ENCODE data around the gene SCN4B. TPM values are rescaled to one million over a fixed set of nuclear protein-coding genes. Genes with fewer than 3 reads are reported as not detected.
A peak's percentile ranks its signal among the peaks of the same experiment; 100 is the strongest.

Gene SCN4B
- total and polyA plus RNA-seq, 7 experiments from 2014 or later: 0.19 TPM; not detected in 6

DNA sequence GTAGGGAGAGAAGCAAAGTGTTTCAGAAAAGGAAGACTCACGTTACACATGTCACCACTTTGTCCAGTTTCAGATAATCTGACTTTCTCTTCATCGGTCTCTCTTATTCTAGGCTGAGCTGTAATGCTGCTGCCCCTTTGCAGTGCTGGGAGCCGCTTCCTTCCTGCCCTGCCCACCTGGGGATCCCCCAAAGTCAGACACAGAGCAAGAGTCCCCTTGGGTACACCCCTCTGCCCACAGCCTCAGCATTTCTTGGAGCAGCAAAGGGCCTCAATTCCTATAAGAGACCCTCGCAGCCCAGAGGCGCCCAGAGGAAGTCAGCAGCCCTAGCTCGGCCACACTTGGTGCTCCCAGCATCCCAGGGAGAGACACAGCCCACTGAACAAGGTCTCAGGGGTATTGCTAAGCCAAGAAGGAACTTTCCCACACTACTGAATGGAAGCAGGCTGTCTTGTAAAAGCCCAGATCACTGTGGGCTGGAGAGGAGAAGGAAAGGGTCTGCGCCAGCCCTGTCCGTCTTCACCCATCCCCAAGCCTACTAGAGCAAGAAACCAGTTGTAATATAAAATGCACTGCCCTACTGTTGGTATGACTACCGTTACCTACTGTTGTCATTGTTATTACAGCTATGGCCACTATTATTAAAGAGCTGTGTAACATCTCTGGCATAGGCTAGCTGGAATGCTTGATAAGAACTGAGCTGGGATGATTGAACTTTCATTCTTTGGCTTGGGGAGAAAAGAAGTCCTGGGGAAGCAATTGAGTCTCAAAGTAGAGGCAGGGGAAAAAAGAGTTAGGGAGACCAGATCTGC, 34.6 kb downstream of the SCN4B start:
- intact Hi-C loops (cut with micrococcal nuclease): no loop called here
- Histone ChIP-seq H3K4me3 (ENCODE audit: low read length) (no peak overlapping the region), H3K27me3 (ENCODE audit: control insufficient read depth in 2 of 2, insufficient read depth in 2 of 2, low read length in 2 of 2) (no peaks in the 10 kb centered on the region), H3K27ac (ENCODE audit: low read depth, low read length) (no peak overlapping the region), H3K36me3 (ENCODE audit: control insufficient read depth in 2 of 3, insufficient read depth in 3 of 3, low read length in 3 of 3) (no peaks in the 10 kb centered on the region), H3K9me3 (ENCODE audit: control insufficient read depth in 2 of 3, low read length in 3 of 3) (no peaks in the 10 kb centered on the region), H3K4me1 (ENCODE audit: control insufficient read depth in 2 of 2, insufficient read depth in 2 of 2, low read length in 2 of 2) (no peaks in the 10 kb centered on the region)
- Mint-ChIP-seq H3K27me3 (peaks cover 10 to 34% (median 13%) of the 10 kb centered on the region in 5 donors), H3K9me3 (peaks cover 0 to 5% (median 0%) of the 10 kb centered on the region in 11 donors), H3K4me3 (peak overlapping the region in 1 of 10 donors; percentile 15), H3K27ac (no peak overlapping the region), H3K36me3 (peaks cover 0 to 7% (median 0%) of the 10 kb centered on the region in 5 donors), H3K4me1 (peaks cover 0 to 25% (median 0%) of the 10 kb centered on the region in 7 donors)
- ATAC-seq: no peak
- POLR2A ChIA-PET: no interaction called here
- CTCF ChIA-PET: no interaction called here
- DNase-seq: no peak

DNA sequence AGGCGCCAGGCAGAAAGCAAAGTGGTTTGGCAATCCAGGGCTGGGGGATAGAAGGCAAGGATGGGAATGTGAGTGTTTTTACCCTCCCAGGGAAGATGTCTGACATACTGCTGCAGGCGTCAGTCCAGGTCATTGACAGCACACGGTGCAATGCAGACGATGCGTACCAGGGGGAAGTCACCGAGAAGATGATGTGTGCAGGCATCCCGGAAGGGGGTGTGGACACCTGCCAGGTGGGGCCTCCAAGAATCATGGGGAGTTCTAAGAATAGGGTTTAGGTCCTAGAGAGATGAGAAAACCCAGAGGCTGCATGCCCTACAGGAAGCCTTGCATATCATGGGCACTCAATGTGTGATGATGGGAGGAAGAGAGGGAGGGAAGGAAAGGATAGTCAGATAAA, 37.6 kb downstream of the SCN4B start:
- no peak for DNase-seq
- Histone ChIP-seq H3K4me3 (ENCODE audit: low read length) (no peak overlapping the region), H3K9me3 (ENCODE audit: control insufficient read depth in 2 of 3, low read length in 3 of 3) (no peaks in the 10 kb centered on the region), H3K4me1 (ENCODE audit: control insufficient read depth in 2 of 2, insufficient read depth in 2 of 2, low read length in 2 of 2) (no peaks in the 10 kb centered on the region), H3K27me3 (ENCODE audit: control insufficient read depth in 2 of 2, insufficient read depth in 2 of 2, low read length in 2 of 2) (no peaks in the 10 kb centered on the region), H3K36me3 (ENCODE audit: control insufficient read depth in 2 of 3, insufficient read depth in 3 of 3, low read length in 3 of 3) (no peaks in the 10 kb centered on the region), H3K27ac (ENCODE audit: low read depth, low read length) (no peak overlapping the region)
- Mint-ChIP-seq H3K4me1 (peaks cover 0 to 25% (median 0%) of the 10 kb centered on the region in 7 donors), H3K9me3 (peaks cover 0 to 1% (median 0%) of the 10 kb centered on the region in 11 donors), H3K27ac (no peak overlapping the region), H3K4me3 (no peak overlapping the region), H3K36me3 (no peaks in the 10 kb centered on the region), H3K27me3 (peaks cover 5 to 30% (median 17%) of the 10 kb centered on the region in 5 donors)
- intact Hi-C loops (cut with micrococcal nuclease): no loop called here
- no peak for ATAC-seq
- CTCF ChIA-PET: no interaction called here
- POLR2A ChIA-PET: no interaction called here

DNA sequence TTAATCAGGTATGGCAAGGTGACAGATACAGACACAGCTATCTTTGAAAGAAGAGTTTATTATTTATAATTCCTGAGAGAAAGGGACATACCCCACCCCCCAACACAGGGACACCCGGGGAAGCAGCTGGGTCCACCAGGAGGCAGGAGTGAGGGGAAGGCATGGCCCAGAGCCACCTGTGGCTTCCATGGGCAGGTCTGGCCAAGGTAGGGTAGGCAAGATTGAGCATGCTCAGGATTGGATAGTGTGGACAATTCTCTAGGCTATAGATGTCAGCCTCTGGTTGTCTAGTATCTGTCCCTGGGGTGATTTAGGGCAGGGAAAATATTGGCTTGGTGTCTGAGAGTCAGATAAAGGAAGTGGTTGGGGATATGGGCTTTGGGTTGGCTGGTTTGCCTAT, 38.4 kb downstream of the SCN4B start:
- no peaks in the 10 kb centered on the region for H3K4me1 ChIP-seq (ENCODE audit: control insufficient read depth in 2 of 2, insufficient read depth in 2 of 2, low read length in 2 of 2)
- intact Hi-C loops (cut with micrococcal nuclease): no loop called here
- H3K27me3 Mint-ChIP-seq: peaks cover 5 to 30% (median 17%) of the 10 kb centered on the region in 5 donors
- ChIA-PET POLR2A (no interaction called here), CTCF (interaction anchor here (0.6 to 0.7 kb wide), 2 partner anchors 34 to 165 kb away, joined by 3 to 5 read pairs; no protein-coding TSS in a partner anchor)
- peaks cover 0 to 1% (median 0%) of the 10 kb centered on the region in 11 donors for H3K9me3 Mint-ChIP-seq
- no peak overlapping the region for H3K4me3 ChIP-seq (ENCODE audit: low read length)
- no peak overlapping the region for H3K4me3 Mint-ChIP-seq
- H3K4me1 Mint-ChIP-seq: peaks cover 0 to 25% (median 0%) of the 10 kb centered on the region in 7 donors
- no peaks in the 10 kb centered on the region for H3K27me3 ChIP-seq (ENCODE audit: control insufficient read depth in 2 of 2, insufficient read depth in 2 of 2, low read length in 2 of 2)
- no peaks in the 10 kb centered on the region for H3K9me3 ChIP-seq (ENCODE audit: control insufficient read depth in 2 of 3, low read length in 3 of 3)
- no peaks in the 10 kb centered on the region for H3K36me3 ChIP-seq (ENCODE audit: control insufficient read depth in 2 of 3, insufficient read depth in 3 of 3, low read length in 3 of 3)
- no peak overlapping the region for H3K27ac ChIP-seq (ENCODE audit: low read depth, low read length)
- no peak for ATAC-seq
- no peak for DNase-seq
- no peaks in the 10 kb centered on the region for H3K36me3 Mint-ChIP-seq
- no peak overlapping the region for H3K27ac Mint-ChIP-seq

DNA sequence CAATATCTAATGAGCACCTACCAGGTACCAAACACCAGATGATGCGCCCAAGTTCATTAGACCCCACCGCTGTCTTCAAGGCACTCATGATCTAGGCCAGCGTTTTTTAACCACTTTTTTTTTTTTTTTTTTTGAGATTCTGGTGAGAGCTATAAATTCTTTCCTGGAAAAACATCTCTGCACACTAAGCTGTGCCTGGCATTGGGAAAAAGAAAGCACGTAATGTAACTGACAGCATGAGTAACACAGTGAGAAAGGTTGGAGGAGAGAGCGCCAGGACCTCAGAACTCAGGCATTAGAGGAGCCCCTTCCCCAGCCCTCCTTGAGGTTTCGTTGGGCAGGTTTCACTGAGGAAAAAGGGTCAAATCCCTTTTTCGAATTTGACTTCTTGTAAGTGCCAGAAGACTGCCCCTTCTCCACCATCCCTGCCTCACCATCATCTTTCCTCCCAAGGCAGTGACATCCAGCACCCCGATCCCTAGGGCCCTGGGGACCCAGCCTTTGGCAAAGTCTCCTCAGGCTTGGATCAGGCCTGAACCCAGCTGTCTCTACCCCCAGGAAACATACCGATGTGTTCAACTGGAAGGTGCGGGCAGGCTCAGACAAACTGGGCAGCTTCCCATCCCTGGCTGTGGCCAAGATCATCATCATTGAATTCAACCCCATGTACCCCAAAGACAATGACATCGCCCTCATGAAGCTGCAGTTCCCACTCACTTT, 39.8 kb downstream of the SCN4B start:
- H3K4me3 Mint-ChIP-seq: no peak overlapping the region
- H3K27ac ChIP-seq (ENCODE audit: low read depth, low read length): no peak overlapping the region
- H3K36me3 Mint-ChIP-seq: no peaks in the 10 kb centered on the region
- H3K36me3 ChIP-seq (ENCODE audit: control insufficient read depth in 2 of 3, insufficient read depth in 3 of 3, low read length in 3 of 3): no peaks in the 10 kb centered on the region
- no peaks in the 10 kb centered on the region for H3K4me1 ChIP-seq (ENCODE audit: control insufficient read depth in 2 of 2, insufficient read depth in 2 of 2, low read length in 2 of 2)
- no peaks in the 10 kb centered on the region for H3K9me3 Mint-ChIP-seq
- ATAC-seq (no peak), DNase-seq (no peak)
- ChIA-PET POLR2A (no interaction called here), CTCF (interaction anchor here (1.1 kb wide), 1 partner anchor 12 kb away, joined by 3 read pairs; no protein-coding TSS in a partner anchor)
- no peaks in the 10 kb centered on the region for H3K27me3 ChIP-seq (ENCODE audit: control insufficient read depth in 2 of 2, insufficient read depth in 2 of 2, low read length in 2 of 2)
- no peak overlapping the region for H3K27ac Mint-ChIP-seq
- intact Hi-C loops (cut with micrococcal nuclease): no loop called here
- H3K9me3 ChIP-seq (ENCODE audit: control insufficient read depth in 2 of 3, low read length in 3 of 3): no peaks in the 10 kb centered on the region
- peaks cover 5 to 26% (median 11%) of the 10 kb centered on the region in 5 donors for H3K27me3 Mint-ChIP-seq
- H3K4me1 Mint-ChIP-seq: peaks cover 0 to 20% (median 0%) of the 10 kb centered on the region in 7 donors
- no peak overlapping the region for H3K4me3 ChIP-seq (ENCODE audit: low read length)

DNA sequence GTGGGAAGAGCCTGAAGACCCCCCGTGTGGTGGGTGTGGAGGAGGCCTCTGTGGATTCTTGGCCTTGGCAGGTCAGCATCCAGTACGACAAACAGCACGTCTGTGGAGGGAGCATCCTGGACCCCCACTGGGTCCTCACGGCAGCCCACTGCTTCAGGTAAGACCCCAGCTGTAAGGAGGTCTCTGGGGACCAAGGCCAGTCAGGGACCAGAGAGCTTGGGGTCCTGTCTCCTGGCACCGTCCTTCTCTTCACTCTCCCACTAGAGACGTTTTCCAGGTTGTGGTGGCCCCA, 40.9 kb downstream of the SCN4B start:
- intact Hi-C loops (cut with micrococcal nuclease): no loop called here
- peaks cover 5 to 23% (median 12%) of the 10 kb centered on the region in 5 donors for H3K27me3 Mint-ChIP-seq
- POLR2A ChIA-PET: no interaction called here
- no peaks in the 10 kb centered on the region for H3K9me3 ChIP-seq (ENCODE audit: control insufficient read depth in 2 of 3, low read length in 3 of 3)
- H3K4me1 Mint-ChIP-seq: peaks cover 0 to 13% (median 0%) of the 10 kb centered on the region in 7 donors
- no peak for ATAC-seq
- H3K36me3 ChIP-seq (ENCODE audit: control insufficient read depth in 2 of 3, insufficient read depth in 3 of 3, low read length in 3 of 3): no peaks in the 10 kb centered on the region
- no peak overlapping the region for H3K27ac ChIP-seq (ENCODE audit: low read depth, low read length)
- no peaks in the 10 kb centered on the region for H3K27me3 ChIP-seq (ENCODE audit: control insufficient read depth in 2 of 2, insufficient read depth in 2 of 2, low read length in 2 of 2)
- H3K4me3 Mint-ChIP-seq: no peak overlapping the region
- H3K4me3 ChIP-seq (ENCODE audit: low read length): no peak overlapping the region
- no peaks in the 10 kb centered on the region for H3K9me3 Mint-ChIP-seq
- no peak for DNase-seq
- no peaks in the 10 kb centered on the region for H3K36me3 Mint-ChIP-seq
- H3K4me1 ChIP-seq (ENCODE audit: control insufficient read depth in 2 of 2, insufficient read depth in 2 of 2, low read length in 2 of 2): no peaks in the 10 kb centered on the region
- H3K27ac Mint-ChIP-seq: no peak overlapping the region
- CTCF ChIA-PET: no interaction called here

DNA sequence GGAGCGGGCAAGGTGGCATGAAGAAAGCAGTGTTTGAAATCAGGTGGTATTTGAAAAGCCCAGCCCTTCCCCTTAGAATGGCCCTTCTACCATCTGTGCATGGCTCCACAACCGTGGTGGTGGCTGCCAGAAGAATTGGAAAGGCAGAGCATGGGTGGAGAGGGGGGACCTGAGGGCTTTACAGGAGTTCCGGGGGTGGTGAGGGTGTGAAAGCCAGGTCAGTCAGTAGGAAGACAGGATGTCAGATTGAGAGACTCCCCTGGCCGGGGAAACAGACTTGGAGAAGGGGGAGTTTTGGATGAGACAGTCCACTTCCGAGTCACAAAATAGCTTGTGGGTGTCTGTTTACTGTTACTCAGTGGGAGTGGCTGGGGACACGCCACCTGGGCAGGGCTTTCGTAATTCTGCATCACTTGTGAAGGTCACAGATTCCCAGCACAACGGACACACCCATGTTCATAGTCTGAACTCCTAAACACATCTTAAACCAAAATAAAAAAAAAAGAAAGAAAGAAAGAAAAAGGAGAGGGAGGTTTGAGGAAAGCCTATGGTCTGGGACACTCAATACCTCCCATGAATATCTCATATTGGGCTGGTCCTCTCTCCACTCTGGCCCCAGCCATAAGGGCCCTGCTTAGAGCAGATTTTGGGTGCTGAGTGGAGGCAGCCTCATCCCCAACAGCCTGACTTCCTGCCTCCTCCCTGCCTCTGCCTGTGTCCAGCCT, 41.4 kb downstream of the SCN4B start:
- no peaks in the 10 kb centered on the region for H3K9me3 Mint-ChIP-seq
- no peaks in the 10 kb centered on the region for H3K36me3 Mint-ChIP-seq
- ChIA-PET POLR2A (no interaction called here), CTCF (no interaction called here)
- ATAC-seq (no peak), DNase-seq (no peak)
- Histone ChIP-seq H3K36me3 (ENCODE audit: control insufficient read depth in 2 of 3, insufficient read depth in 3 of 3, low read length in 3 of 3) (no peaks in the 10 kb centered on the region), H3K27me3 (ENCODE audit: control insufficient read depth in 2 of 2, insufficient read depth in 2 of 2, low read length in 2 of 2) (no peaks in the 10 kb centered on the region), H3K4me3 (ENCODE audit: low read length) (no peak overlapping the region), H3K9me3 (ENCODE audit: control insufficient read depth in 2 of 3, low read length in 3 of 3) (no peaks in the 10 kb centered on the region), H3K4me1 (ENCODE audit: control insufficient read depth in 2 of 2, insufficient read depth in 2 of 2, low read length in 2 of 2) (no peaks in the 10 kb centered on the region), H3K27ac (ENCODE audit: low read depth, low read length) (no peak overlapping the region)
- H3K4me3 Mint-ChIP-seq: no peak overlapping the region
- H3K27me3 Mint-ChIP-seq: peaks cover 5 to 22% (median 12%) of the 10 kb centered on the region in 5 donors
- intact Hi-C loops (cut with micrococcal nuclease): no loop called here
- H3K4me1 Mint-ChIP-seq: peaks cover 0 to 13% (median 0%) of the 10 kb centered on the region in 7 donors
- H3K27ac Mint-ChIP-seq: no peak overlapping the region
